Measurements from ENCODE around the gene STARD9. TPM values are rescaled to one million over a fixed set of nuclear protein-coding genes. Genes with fewer than 3 reads are reported as not detected.

STARD9 gene
- total and polyA plus RNA-seq, 2 of the 13 experiments (the other 11 are each of a cell fraction or from before 2014, with no cell fraction given), result 5.3 to 7.5 TPM

DNA sequence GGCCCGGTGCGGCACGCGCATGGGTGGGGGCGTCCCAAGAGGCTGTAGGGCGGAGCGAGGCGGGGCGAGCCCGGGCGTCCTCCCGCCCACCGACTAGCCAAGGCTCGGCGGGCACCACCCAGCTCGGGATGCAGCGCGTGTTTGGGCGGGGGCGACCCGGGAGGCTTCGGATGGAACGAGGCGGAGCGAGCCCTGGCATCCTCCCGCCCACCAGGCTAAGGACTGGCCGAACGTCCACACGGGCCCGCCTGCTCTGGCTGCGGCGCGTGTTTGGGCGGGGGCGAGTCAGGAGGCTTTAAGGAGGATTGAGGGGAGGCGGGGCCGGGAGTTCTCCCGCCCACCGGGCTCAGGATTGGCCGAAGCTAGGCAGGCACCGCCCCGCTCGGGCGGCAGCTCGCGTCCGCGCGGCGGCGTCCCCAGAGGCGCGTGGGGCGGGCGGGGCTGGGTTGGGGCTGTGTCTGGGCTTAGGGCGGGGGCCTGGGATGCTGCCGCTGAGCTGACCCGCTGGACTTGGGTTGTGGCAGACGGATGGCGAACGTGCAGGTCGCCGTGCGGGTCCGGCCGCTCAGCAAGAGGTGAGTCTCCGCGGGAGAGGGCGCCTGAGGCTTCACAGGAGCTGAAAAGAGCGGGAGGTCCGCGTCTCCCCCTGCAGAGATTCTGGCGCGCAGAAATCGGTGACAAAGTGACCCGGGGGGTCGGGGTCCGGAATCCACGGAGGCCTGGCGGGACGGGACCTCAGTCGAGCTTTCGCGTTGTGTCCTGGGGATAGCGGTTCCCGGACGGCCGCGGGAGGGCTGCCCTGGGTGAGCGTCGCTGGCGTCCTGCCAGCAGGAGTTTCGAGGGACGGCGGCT is at the start of gene STARD9 (continued):
- TF ChIP-seq, protein P1, sequence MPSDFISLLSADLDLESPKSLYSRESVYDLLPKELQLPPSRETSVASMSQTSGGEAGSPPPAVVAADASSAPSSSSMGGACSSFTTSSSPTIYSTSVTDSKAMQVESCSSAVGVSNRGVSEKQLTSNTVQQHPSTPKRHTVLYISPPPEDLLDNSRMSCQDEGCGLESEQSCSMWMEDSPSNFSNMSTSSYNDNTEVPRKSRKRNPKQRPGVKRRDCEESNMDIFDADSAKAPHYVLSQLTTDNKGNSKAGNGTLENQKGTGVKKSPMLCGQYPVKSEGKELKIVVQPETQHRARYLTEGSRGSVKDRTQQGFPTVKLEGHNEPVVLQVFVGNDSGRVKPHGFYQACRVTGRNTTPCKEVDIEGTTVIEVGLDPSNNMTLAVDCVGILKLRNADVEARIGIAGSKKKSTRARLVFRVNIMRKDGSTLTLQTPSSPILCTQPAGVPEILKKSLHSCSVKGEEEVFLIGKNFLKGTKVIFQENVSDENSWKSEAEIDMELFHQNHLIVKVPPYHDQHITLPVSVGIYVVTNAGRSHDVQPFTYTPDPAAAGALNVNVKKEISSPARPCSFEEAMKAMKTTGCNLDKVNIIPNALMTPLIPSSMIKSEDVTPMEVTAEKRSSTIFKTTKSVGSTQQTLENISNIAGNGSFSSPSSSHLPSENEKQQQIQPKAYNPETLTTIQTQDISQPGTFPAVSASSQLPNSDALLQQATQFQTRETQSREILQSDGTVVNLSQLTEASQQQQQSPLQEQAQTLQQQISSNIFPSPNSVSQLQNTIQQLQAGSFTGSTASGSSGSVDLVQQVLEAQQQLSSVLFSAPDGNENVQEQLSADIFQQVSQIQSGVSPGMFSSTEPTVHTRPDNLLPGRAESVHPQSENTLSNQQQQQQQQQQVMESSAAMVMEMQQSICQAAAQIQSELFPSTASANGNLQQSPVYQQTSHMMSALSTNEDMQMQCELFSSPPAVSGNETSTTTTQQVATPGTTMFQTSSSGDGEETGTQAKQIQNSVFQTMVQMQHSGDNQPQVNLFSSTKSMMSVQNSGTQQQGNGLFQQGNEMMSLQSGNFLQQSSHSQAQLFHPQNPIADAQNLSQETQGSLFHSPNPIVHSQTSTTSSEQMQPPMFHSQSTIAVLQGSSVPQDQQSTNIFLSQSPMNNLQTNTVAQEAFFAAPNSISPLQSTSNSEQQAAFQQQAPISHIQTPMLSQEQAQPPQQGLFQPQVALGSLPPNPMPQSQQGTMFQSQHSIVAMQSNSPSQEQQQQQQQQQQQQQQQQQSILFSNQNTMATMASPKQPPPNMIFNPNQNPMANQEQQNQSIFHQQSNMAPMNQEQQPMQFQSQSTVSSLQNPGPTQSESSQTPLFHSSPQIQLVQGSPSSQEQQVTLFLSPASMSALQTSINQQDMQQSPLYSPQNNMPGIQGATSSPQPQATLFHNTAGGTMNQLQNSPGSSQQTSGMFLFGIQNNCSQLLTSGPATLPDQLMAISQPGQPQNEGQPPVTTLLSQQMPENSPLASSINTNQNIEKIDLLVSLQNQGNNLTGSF (CRISPR knock-in tag; IDR thresholded peaks at IDR 0.05), result no peak
- no peak for TF ChIP-seq XRCC5 (optimal IDR thresholded peaks at IDR 0.05; ENCODE audit: low read length)
- no peak for TF ChIP-seq MAFG (CRISPR knock-in tag; IDR thresholded peaks at IDR 0.05)
- TF ChIP-seq JUN (CRISPR knock-in tag; IDR thresholded peaks at IDR 0.05), result no peak
- TF ChIP-seq MTA3 (CRISPR knock-in tag; IDR thresholded peaks at IDR 0.05), result no peak
- TF ChIP-seq ZKSCAN8 (CRISPR knock-in tag; IDR thresholded peaks at IDR 0.05; ENCODE audit: borderline replicate concordance), result no peak
- TF ChIP-seq BORCS8-MEF2B (CRISPR knock-in tag; IDR thresholded peaks at IDR 0.05), result peak; percentile 68; the same call in 1 of the 2 replicates
- no peak for TF ChIP-seq KDM5A (IDR thresholded peaks at IDR 0.05; ENCODE audit: borderline replicate concordance, low read length)
- peak; percentile 69; the same call in 1 of the 2 replicates for TF ChIP-seq ZSCAN21 (CRISPR knock-in tag; IDR thresholded peaks at IDR 0.05; ENCODE audit: borderline replicate concordance)
- TF ChIP-seq HNF4G (IDR thresholded peaks at IDR 0.05; ENCODE audit: borderline replicate concordance, low read depth, low read length), result no peak
- no peak for TF ChIP-seq HNF4G (CRISPR knock-in tag; IDR thresholded peaks at IDR 0.05; ENCODE audit: borderline replicate concordance, low read depth)
- TF ChIP-seq ZNF331 (CRISPR knock-in tag; IDR thresholded peaks at IDR 0.05), result peak; percentile 43; the same call in 1 of the 2 replicates
- no peak for TF ChIP-seq ATF1 (CRISPR knock-in tag; IDR thresholded peaks at IDR 0.05)
- TF ChIP-seq ZNF660 (CRISPR knock-in tag; IDR thresholded peaks at IDR 0.05; ENCODE audit: borderline replicate concordance, low read depth), result no peak
- TF ChIP-seq FOSL2 (CRISPR knock-in tag; IDR thresholded peaks at IDR 0.05), result no peak
- no peak for TF ChIP-seq ZNF629 (CRISPR knock-in tag; conservative IDR thresholded peaks at IDR 0.05)
- TF ChIP-seq, protein P2, sequence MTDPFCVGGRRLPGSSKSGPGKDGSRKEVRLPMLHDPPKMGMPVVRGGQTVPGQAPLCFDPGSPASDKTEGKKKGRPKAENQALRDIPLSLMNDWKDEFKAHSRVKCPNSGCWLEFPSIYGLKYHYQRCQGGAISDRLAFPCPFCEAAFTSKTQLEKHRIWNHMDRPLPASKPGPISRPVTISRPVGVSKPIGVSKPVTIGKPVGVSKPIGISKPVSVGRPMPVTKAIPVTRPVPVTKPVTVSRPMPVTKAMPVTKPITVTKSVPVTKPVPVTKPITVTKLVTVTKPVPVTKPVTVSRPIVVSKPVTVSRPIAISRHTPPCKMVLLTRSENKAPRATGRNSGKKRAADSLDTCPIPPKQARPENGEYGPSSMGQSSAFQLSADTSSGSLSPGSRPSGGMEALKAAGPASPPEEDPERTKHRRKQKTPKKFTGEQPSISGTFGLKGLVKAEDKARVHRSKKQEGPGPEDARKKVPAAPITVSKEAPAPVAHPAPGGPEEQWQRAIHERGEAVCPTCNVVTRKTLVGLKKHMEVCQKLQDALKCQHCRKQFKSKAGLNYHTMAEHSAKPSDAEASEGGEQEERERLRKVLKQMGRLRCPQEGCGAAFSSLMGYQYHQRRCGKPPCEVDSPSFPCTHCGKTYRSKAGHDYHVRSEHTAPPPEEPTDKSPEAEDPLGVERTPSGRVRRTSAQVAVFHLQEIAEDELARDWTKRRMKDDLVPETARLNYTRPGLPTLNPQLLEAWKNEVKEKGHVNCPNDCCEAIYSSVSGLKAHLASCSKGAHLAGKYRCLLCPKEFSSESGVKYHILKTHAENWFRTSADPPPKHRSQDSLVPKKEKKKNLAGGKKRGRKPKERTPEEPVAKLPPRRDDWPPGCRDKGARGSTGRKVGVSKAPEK (CRISPR knock-in tag; IDR thresholded peaks at IDR 0.05; ENCODE audit: borderline replicate concordance), result no peak
- TF ChIP-seq NFATC3 (CRISPR knock-in tag; IDR thresholded peaks at IDR 0.05), result peak; percentile 84; the same call in 1 of the 2 replicates
- TF ChIP-seq, protein P3, sequence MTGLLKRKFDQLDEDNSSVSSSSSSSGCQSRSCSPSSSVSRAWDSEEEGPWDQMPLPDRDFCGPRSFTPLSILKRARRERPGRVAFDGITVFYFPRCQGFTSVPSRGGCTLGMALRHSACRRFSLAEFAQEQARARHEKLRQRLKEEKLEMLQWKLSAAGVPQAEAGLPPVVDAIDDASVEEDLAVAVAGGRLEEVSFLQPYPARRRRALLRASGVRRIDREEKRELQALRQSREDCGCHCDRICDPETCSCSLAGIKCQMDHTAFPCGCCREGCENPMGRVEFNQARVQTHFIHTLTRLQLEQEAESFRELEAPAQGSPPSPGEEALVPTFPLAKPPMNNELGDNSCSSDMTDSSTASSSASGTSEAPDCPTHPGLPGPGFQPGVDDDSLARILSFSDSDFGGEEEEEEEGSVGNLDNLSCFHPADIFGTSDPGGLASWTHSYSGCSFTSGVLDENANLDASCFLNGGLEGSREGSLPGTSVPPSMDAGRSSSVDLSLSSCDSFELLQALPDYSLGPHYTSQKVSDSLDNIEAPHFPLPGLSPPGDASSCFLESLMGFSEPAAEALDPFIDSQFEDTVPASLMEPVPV (CRISPR knock-in tag; IDR thresholded peaks at IDR 0.05), result peak; percentile 79
- no peak for TF ChIP-seq MLLT10 (CRISPR knock-in tag; IDR thresholded peaks at IDR 0.05)
- no peak for TF ChIP-seq ZNF451 (CRISPR knock-in tag; IDR thresholded peaks at IDR 0.05)
